ENCODE data around the gene SNTB2.

Gene SNTB2

GRCh38 chr16:69150146-69150865 is 36.7 kb upstream of the SNTB2 start:
- H3K4me3 ChIP-seq (ENCODE audit: control insufficient read depth, low read depth, low read length) = no peak overlapping the region
- TF ChIP-seq, protein P1, sequence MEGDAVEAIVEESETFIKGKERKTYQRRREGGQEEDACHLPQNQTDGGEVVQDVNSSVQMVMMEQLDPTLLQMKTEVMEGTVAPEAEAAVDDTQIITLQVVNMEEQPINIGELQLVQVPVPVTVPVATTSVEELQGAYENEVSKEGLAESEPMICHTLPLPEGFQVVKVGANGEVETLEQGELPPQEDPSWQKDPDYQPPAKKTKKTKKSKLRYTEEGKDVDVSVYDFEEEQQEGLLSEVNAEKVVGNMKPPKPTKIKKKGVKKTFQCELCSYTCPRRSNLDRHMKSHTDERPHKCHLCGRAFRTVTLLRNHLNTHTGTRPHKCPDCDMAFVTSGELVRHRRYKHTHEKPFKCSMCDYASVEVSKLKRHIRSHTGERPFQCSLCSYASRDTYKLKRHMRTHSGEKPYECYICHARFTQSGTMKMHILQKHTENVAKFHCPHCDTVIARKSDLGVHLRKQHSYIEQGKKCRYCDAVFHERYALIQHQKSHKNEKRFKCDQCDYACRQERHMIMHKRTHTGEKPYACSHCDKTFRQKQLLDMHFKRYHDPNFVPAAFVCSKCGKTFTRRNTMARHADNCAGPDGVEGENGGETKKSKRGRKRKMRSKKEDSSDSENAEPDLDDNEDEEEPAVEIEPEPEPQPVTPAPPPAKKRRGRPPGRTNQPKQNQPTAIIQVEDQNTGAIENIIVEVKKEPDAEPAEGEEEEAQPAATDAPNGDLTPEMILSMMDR (IDR thresholded peaks at IDR 0.05; ENCODE audit: control insufficient read depth, insufficient read depth, low read depth, low read length, missing control alignments) = peak; percentile 75
- no peak for DNase-seq (ENCODE audit: low read depth)

DNA sequence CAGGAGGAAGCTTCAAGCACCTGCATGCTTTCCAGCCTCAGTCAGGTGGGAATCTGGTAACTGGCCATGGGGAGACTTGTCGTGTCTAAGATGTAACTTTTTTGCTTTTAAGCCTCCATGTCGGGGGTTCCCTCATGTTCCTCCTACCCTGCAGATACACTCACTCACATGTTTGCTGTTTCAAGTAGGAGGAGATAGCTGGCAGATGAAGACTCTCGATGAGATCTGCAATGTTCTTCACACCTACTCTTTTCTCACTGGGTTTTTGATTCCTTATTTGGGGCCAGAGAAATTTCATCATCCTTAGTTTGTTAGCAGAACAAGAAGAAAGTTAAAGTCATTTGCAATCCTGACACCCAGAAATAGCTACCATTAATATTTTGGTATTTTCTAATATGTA is 29.8 kb upstream of the SNTB2 start:
- H3K4me3 ChIP-seq (ENCODE audit: control insufficient read depth, low read depth, low read length) = no peak overlapping the region
- DNase-seq (ENCODE audit: low read depth) = no peak
- TF ChIP-seq, protein P1 (IDR thresholded peaks at IDR 0.05; ENCODE audit: control insufficient read depth, insufficient read depth, low read depth, low read length, missing control alignments) = no peak

DNA sequence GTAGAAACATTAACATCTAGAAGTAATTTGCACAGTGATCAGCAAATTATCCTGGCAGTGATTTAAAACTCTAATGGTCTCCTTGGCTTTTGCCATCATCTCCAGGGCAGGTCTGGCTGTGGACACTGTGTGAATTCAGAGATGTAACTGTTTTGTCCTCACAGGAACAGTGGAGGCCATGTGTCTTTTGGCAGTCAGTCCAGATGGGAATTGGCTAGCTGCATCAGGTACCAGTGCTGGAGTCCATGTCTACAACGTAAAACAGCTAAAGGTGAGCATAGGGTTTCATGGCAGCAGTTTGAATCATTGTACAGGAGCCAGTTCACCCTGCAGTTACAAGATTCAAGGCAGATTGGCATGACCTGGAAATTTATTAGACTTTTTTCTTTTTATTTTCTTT is 26.8 kb upstream of the SNTB2 start:
- H3K4me3 ChIP-seq (ENCODE audit: control insufficient read depth, low read depth, low read length) = no peak overlapping the region
- no peak for DNase-seq (ENCODE audit: low read depth)
- TF ChIP-seq, protein P1 (IDR thresholded peaks at IDR 0.05; ENCODE audit: control insufficient read depth, insufficient read depth, low read depth, low read length, missing control alignments) = no peak

- no peak for DNase-seq (ENCODE audit: low read depth)
- no peak overlapping the region for H3K4me3 ChIP-seq (ENCODE audit: control insufficient read depth, low read depth, low read length)
- TF ChIP-seq, protein P1 (IDR thresholded peaks at IDR 0.05; ENCODE audit: control insufficient read depth, insufficient read depth, low read depth, low read length, missing control alignments) = no peak
These were observed 21.4 kb upstream of the SNTB2 start for GRCh38 chr16:69165584-69165983.

DNA sequence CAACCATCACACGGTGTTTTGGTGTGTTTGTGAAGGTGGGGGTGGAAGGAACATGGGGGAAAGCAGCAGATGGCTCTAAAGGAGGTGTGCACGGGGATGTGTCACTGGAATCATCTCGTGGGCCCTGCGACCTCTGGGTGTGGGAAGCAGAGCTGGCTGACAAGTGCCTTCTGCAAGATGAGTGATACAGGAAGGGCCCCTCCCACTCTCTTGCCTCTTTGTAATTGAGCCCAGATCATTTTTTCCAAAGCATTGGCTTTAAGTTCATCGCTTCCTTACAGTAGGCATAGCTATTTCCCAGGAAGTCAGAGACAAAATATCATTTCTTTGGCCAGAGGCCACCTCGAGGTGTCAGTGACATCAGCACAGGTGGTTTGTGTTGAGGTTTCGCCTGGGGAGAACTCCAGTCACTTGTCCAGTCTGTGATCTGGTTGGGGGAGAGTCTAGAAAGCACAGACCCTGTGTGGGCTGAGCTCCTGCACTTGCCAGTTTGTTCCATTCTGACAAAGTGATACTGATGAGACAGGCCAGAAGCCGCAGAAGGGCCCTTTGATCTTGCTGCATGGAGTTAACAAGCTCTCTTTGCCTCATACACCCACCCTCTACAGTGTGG is 20.6 kb upstream of the SNTB2 start:
- no peak overlapping the region for H3K4me3 ChIP-seq (ENCODE audit: control insufficient read depth, low read depth, low read length)
- DNase-seq (ENCODE audit: low read depth) = no peak
- TF ChIP-seq, protein P1 (IDR thresholded peaks at IDR 0.05; ENCODE audit: control insufficient read depth, insufficient read depth, low read depth, low read length, missing control alignments) = no peak

- H3K4me3 ChIP-seq (ENCODE audit: control insufficient read depth, low read depth, low read length) = no peak overlapping the region
- no peak for DNase-seq (ENCODE audit: low read depth)
- TF ChIP-seq, protein P1 (IDR thresholded peaks at IDR 0.05; ENCODE audit: control insufficient read depth, insufficient read depth, low read depth, low read length, missing control alignments) = no peak
These were observed 19.7 kb upstream of the SNTB2 start for GRCh38 chr16:69166946-69167930.
